PC-9 (cell line): ENCODE results near the gene PTCRA. TPM values are rescaled to one million over a fixed set of nuclear protein-coding genes. Genes with fewer than 3 reads are reported as not detected.
"Not testable (repeated sequence)": the region's sequence is repeated elsewhere in the genome, so short reads cannot be mapped to it uniquely, and the experiment has no call there.

Experiments
- BruUV-seq: library from RNA; stranded (reverse); fragments of 400-500 nt; replicated peaks from 2 replicates; lab custom pipeline; 2021; lab: Mats Ljungman, UMichigan
- CTCF ChIA-PET: fragments of 300-600 bp; sonication (Branson Sonifier 250); formaldehyde crosslinking; loops from one replicate; lab custom pipeline; 2022; ENCODE audit warnings: antibody characterized with exemption; lab: Charles Lee
- POLR2A ChIA-PET: fragments of 300-600 bp; sonication (Branson Sonifier 250); formaldehyde crosslinking; loops from one replicate; lab custom pipeline; 2022; ENCODE audit warnings: antibody characterized with exemption; ENCODE audit not compliant: unreplicated experiment; lab: Charles Lee
- DNase-seq, 2 experiments: peaks; one replicate each; pipeline versions ENCODE4 v3.0.0 to v3.0.0-alpha.2; 2015 to 2022; ENCODE audit warnings: mixed read lengths in 1 of 2
- H2AFZ ChIP-seq: fragments of 200-600 bp; sonication (generic); 2 replicates; pipeline ENCODE4 v1.8.1; 2017; ENCODE audit warnings: antibody characterized with exemption
- H3F3A ChIP-seq: fragments of 200-600 bp; sonication (generic); 2 replicates; pipeline ENCODE4 v1.8.1; 2017; ENCODE audit warnings: antibody characterized with exemption, mild to moderate bottlenecking, low read depth; ENCODE audit not compliant: insufficient read depth
- H3K27ac ChIP-seq: fragments of 200-600 bp; sonication (generic); 2 replicates; pipeline ENCODE4 v1.6.1; 2016; ENCODE audit warnings: mixed run types
- H3K27me3 ChIP-seq: fragments of 200-600 bp; sonication (generic); 2 replicates; pipeline ENCODE4 v1.6.1; 2016; ENCODE audit warnings: low read depth, mixed run types; ENCODE audit not compliant: insufficient read depth
- H3K36me3 ChIP-seq: fragments of 200-600 bp; sonication (generic); 2 replicates; pipeline ENCODE4 v1.6.1; 2016; ENCODE audit warnings: low read depth, mixed run types
- H3K4me1 ChIP-seq: fragments of 200-600 bp; sonication (generic); replicated peaks from 2 replicates; pipeline ENCODE4 v1.6.1; 2016; ENCODE audit warnings: mixed run types; ENCODE audit not compliant: insufficient read depth
- H3K4me2 ChIP-seq: fragments of 200-600 bp; sonication (generic); 2 replicates; pipeline ENCODE4 v1.6.1; 2017; ENCODE audit warnings: mixed run types
- H3K4me3 ChIP-seq: fragments of 200-600 bp; sonication (generic); 2 replicates; pipeline ENCODE4 v1.6.1; 2016; ENCODE audit warnings: mixed run types
- H3K79me2 ChIP-seq: fragments of 200-600 bp; sonication (generic); 2 replicates; pipeline ENCODE4 v1.6.1; 2017; ENCODE audit warnings: low read depth, mixed run types
- H3K9me2 ChIP-seq: fragments of 200-600 bp; sonication (generic); 2 replicates; pipeline ENCODE4 v1.8.1; 2017; ENCODE audit warnings: mild to moderate bottlenecking; ENCODE audit not compliant: insufficient read depth
- H3K9me3 ChIP-seq: fragments of 200-600 bp; sonication (generic); 2 replicates; pipeline ENCODE4 v1.8.1; 2016; ENCODE audit warnings: low read depth; ENCODE audit not compliant: insufficient read depth
- H4K20me1 ChIP-seq: fragments of 200-600 bp; sonication (generic); 2 replicates; pipeline ENCODE4 v1.8.1; 2017; ENCODE audit not compliant: insufficient read depth
- EZH2 ChIP-seq: fragments of 200-600 bp; sonication (generic); IDR thresholded peaks from 2 replicates; pipeline ENCODE4 v1.8.0; 2017; ENCODE audit warnings: antibody characterized with exemption, low read depth
- intact Hi-C: fragments of 100-400 bp; cut with micrococcal nuclease; formaldehyde crosslinking; loops from one replicate; pipeline ENCODE4 v1.10.0; 2022; ENCODE audit not compliant: unreplicated experiment
- total RNA-seq: library from RNA; stranded (reverse); gene quantifications from 2 replicates; pipeline ENCODE4 v1.2.3, GENCODE V29; 2021
- TF ChIP-seq, protein P1 (sequence below): fragments of 200-600 bp; sonication (generic); conservative IDR thresholded peaks from 2 replicates; pipeline ENCODE4 v1.6.1; 2017; ENCODE audit warnings: mixed run types, antibody characterized with exemption, mild to moderate bottlenecking, moderate library complexity

The PTCRA gene
- total RNA-seq, 1 experiment from 2014 or later, result not detected

GRCh38 chr6:42940493-42941045, 24.7 kb downstream of the PTCRA start:
- Histone ChIP-seq H2AFZ (no peak overlapping the region), H3K27me3 (no peaks in the 10 kb centered on the region), H3F3A (0 out of 2 replicates have a peak, but pooled peaks cover 4% of the 10 kb centered on the region), H4K20me1 (no peaks in the 10 kb centered on the region), H3K9me3 (no peaks in the 10 kb centered on the region), H3K36me3 (peaks cover 10% of the 10 kb centered on the region; the same call in 1 of the 2 replicates), H3K4me1 (no peaks in the 10 kb centered on the region), H3K79me2 (no peaks in the 10 kb centered on the region), H3K4me3 (no peak overlapping the region), H3K9me2 (no peaks in the 10 kb centered on the region), H3K27ac (no peak overlapping the region), H3K4me2 (no peak overlapping the region)
- DNase-seq, result no peak
- BruUV-seq, result no TSS peak
- ChIA-PET CTCF (interaction anchor here (0.6 kb wide), 1 partner anchor 191 kb away, joined by 8 read pairs; no protein-coding TSS in a partner anchor), POLR2A (no interaction called here)
- intact Hi-C loops, result no loop called here
- TF ChIP-seq, protein P1, sequence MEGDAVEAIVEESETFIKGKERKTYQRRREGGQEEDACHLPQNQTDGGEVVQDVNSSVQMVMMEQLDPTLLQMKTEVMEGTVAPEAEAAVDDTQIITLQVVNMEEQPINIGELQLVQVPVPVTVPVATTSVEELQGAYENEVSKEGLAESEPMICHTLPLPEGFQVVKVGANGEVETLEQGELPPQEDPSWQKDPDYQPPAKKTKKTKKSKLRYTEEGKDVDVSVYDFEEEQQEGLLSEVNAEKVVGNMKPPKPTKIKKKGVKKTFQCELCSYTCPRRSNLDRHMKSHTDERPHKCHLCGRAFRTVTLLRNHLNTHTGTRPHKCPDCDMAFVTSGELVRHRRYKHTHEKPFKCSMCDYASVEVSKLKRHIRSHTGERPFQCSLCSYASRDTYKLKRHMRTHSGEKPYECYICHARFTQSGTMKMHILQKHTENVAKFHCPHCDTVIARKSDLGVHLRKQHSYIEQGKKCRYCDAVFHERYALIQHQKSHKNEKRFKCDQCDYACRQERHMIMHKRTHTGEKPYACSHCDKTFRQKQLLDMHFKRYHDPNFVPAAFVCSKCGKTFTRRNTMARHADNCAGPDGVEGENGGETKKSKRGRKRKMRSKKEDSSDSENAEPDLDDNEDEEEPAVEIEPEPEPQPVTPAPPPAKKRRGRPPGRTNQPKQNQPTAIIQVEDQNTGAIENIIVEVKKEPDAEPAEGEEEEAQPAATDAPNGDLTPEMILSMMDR, result no peak
- TF ChIP-seq EZH2, result no peak

- H3F3A ChIP-seq, H3K9me2 ChIP-seq, DNase-seq, H3K27ac ChIP-seq, H3K4me2 ChIP-seq, intact Hi-C loops, H4K20me1 ChIP-seq, H2AFZ ChIP-seq, H3K4me1 ChIP-seq, CTCF ChIA-PET, BruUV-seq, H3K4me3 ChIP-seq, H3K27me3 ChIP-seq, H3K36me3 ChIP-seq, H3K9me3 ChIP-seq, H3K79me2 ChIP-seq: not testable (repeated sequence)
- POLR2A ChIA-PET, result interaction anchor here (0.7 kb wide), 1 partner anchor 33 kb away, joined by 6 read pairs; no protein-coding TSS in a partner anchor
Measured at GRCh38 chr6:42941356-42941755, 25.5 kb downstream of the PTCRA start.

- POLR2A ChIA-PET, result no interaction called here
- Histone ChIP-seq H3K9me2 (no peaks in the 10 kb centered on the region), H3K27me3 (no peaks in the 10 kb centered on the region), H4K20me1 (no peaks in the 10 kb centered on the region), H3K4me2 (no peak overlapping the region), H2AFZ (no peak overlapping the region), H3K9me3 (no peaks in the 10 kb centered on the region), H3K4me1 (no peaks in the 10 kb centered on the region), H3F3A (0 out of 2 replicates have a peak, but pooled peaks cover 4% of the 10 kb centered on the region), H3K36me3 (no peaks in the 10 kb centered on the region), H3K79me2 (no peaks in the 10 kb centered on the region), H3K4me3 (no peak overlapping the region), H3K27ac (no peak overlapping the region)
- no peak for TF ChIP-seq EZH2
- TF ChIP-seq, protein P1, result no peak
- no peak for DNase-seq
- CTCF ChIA-PET, result interaction anchor here (0.7 kb wide), 1 partner anchor 201 kb away, joined by 5 read pairs; no protein-coding TSS in a partner anchor
- intact Hi-C loops, result no loop called here
- no TSS peak for BruUV-seq
Measured at GRCh38 chr6:42942444-42942843, 26.6 kb downstream of the PTCRA start.
